Endodermal cell (in vitro differentiated cells): ENCODE measurements around the gene SFXN1. TPM values are rescaled to one million over a fixed set of nuclear protein-coding genes. Genes with fewer than 3 reads are reported as not detected.

ENCODE experiments used
- DNase-seq: peaks from one replicate; pipeline ENCODE4 v3.0.0-alpha.2; 2017
- H3K27ac ChIP-seq: 2 replicates; pipeline ENCODE4 v1.5.1; 2013; ENCODE audit warnings: mild to moderate bottlenecking, low read depth, low read length, moderate library complexity
- H3K27me3 ChIP-seq: 2 replicates; pipeline ENCODE4 v1.6.1; 2013; ENCODE audit warnings: mild to moderate bottlenecking, low read length, moderate library complexity; ENCODE audit not compliant: insufficient read depth, control insufficient read depth, poor library complexity, severe bottlenecking
- H3K36me3 ChIP-seq: 2 replicates; pipeline ENCODE4 v1.7.0; 2013; ENCODE audit warnings: mild to moderate bottlenecking, low read length, moderate library complexity; ENCODE audit not compliant: control insufficient read depth, insufficient read depth
- H3K4me1 ChIP-seq: one replicate; pipeline ENCODE4 v1.7.0; 2013; ENCODE audit warnings: low read length; ENCODE audit not compliant: control insufficient read depth, insufficient read depth
- H3K4me3 ChIP-seq: 2 replicates; pipeline ENCODE4 v1.5.1; 2013; ENCODE audit warnings: mild to moderate bottlenecking, low read length, moderate library complexity
- H3K9ac ChIP-seq: 2 replicates; pipeline ENCODE4 v1.6.1; 2013; ENCODE audit warnings: mild to moderate bottlenecking, low read length, moderate library complexity; ENCODE audit not compliant: poor library complexity, severe bottlenecking; ENCODE audit errors: extremely low read depth
- H3K9me3 ChIP-seq: 2 replicates; pipeline ENCODE4 v1.6.1; 2013; ENCODE audit warnings: mild to moderate bottlenecking, low read length, moderate library complexity; ENCODE audit not compliant: control insufficient read depth
- H3K27ac Mint-ChIP-seq: 2 replicates; pipeline ENCODE4 v1.8.0; 2020; ENCODE audit warnings: mixed read lengths
- H3K27me3 Mint-ChIP-seq: 2 replicates; pipeline ENCODE4 v1.8.0; 2021; ENCODE audit warnings: mild to moderate bottlenecking, mixed read lengths; ENCODE audit not compliant: insufficient read depth
- H3K36me3 Mint-ChIP-seq: 2 replicates; pipeline ENCODE4 v1.8.0; 2020; ENCODE audit warnings: low read depth, mixed read lengths
- H3K4me1 Mint-ChIP-seq: 2 replicates; pipeline ENCODE4 v1.8.0; 2020; ENCODE audit warnings: mixed read lengths
- H3K4me3 Mint-ChIP-seq: 2 replicates; pipeline ENCODE4 v1.8.0; 2020; ENCODE audit warnings: mild to moderate bottlenecking, moderate library complexity, mixed read lengths
- H3K9me3 Mint-ChIP-seq: 2 replicates; pipeline ENCODE4 v1.8.0; 2020; ENCODE audit warnings: mild to moderate bottlenecking, mixed read lengths
- WGBS, 2 experiments: methylation state at CpG; one replicate each; pipeline versions ENCODE4 v1.1.5 to v1.1.7; 2013; ENCODE audit warnings: missing lambda C conversion rate in 2 of 2, mixed read lengths in 1 of 2; ENCODE audit not compliant: insufficient coverage in 1 of 2, insufficient read length in 1 of 2; 5-methylcytosine and 5-hydroxymethylcytosine counted together
- total RNA-seq, 2 donors: library from RNA; stranded (reverse); fragmentation: NEBNext Ultra II Directional in 1 of 2; extraction: Animal tissue kit (Norgen Biotek cat#: 25700) in 1 of 2; gene quantifications; 2 replicates in 1 of 2; 3 replicates in 1 of 2; pipeline ENCODE4 v1.2.1, GENCODE V29; 2021
- TF ChIP-seq, protein P1 (sequence below): fragments of 200-600 bp; sonication (generic); conservative IDR thresholded peaks from 2 replicates; pipeline ENCODE4 v1.5.0; 2021; ENCODE audit warnings: antibody characterized with exemption, mild to moderate bottlenecking

Gene SFXN1
- total RNA-seq, 2 donors from 2014 or later = 122 to 154 TPM

DNA sequence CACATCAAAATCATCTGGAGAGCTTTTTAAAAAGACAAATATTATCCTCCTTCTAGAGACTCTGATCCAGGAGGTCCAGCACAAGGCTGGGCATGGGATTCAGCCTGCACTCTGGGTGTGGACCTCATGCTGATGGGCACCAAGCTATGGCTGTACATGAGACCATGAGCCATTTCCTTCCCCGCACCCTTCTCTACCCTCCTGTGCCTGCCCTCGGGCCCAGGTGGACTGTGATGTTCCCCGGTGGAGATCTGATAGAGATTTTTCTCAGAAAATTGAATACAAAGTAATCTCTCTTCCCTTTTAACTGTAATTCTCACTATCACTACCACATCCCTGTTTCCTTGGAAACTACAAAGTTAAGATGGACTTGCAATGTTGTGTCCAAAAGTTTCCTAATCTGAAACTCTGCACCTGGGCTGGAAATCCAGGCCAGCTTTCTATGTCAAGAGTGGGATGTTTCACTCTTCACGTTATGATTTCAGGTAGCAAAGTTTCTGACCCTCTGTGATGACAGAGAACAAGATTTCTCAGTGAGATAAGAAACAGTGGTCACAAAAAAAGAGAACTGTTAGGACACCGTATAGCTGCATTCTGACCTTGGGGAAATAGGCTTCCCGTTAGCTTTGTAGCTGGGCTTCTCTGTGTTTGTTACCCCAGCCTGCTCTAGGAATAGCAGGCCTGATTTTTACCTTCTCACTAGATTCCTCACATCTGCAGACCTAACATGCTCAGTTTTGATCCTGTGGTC, 11.5 kb downstream of the SFXN1 start:
- H3K9ac ChIP-seq = no peak overlapping the region
- H3K27me3 ChIP-seq = no peaks in the 10 kb centered on the region
- peaks cover 83% of the 10 kb centered on the region for H3K36me3 ChIP-seq
- no peak for DNase-seq
- no peak overlapping the region for H3K4me3 ChIP-seq
- Mint-ChIP-seq H3K9me3 (no peaks in the 10 kb centered on the region), H3K27me3 (no peaks in the 10 kb centered on the region), H3K36me3 (peaks cover 67% of the 10 kb centered on the region), H3K27ac (no peak overlapping the region), H3K4me3 (no peak overlapping the region), H3K4me1 (peaks cover 15% of the 10 kb centered on the region)
- no peaks in the 10 kb centered on the region for H3K4me1 ChIP-seq
- H3K27ac ChIP-seq = no peak overlapping the region
- no peaks in the 10 kb centered on the region for H3K9me3 ChIP-seq
- WGBS, 2 experiments = 96 to 99% methylated on average over 5 to 6 of the region's 6 CpGs
- TF ChIP-seq, protein P1, sequence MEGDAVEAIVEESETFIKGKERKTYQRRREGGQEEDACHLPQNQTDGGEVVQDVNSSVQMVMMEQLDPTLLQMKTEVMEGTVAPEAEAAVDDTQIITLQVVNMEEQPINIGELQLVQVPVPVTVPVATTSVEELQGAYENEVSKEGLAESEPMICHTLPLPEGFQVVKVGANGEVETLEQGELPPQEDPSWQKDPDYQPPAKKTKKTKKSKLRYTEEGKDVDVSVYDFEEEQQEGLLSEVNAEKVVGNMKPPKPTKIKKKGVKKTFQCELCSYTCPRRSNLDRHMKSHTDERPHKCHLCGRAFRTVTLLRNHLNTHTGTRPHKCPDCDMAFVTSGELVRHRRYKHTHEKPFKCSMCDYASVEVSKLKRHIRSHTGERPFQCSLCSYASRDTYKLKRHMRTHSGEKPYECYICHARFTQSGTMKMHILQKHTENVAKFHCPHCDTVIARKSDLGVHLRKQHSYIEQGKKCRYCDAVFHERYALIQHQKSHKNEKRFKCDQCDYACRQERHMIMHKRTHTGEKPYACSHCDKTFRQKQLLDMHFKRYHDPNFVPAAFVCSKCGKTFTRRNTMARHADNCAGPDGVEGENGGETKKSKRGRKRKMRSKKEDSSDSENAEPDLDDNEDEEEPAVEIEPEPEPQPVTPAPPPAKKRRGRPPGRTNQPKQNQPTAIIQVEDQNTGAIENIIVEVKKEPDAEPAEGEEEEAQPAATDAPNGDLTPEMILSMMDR = no peak

DNA sequence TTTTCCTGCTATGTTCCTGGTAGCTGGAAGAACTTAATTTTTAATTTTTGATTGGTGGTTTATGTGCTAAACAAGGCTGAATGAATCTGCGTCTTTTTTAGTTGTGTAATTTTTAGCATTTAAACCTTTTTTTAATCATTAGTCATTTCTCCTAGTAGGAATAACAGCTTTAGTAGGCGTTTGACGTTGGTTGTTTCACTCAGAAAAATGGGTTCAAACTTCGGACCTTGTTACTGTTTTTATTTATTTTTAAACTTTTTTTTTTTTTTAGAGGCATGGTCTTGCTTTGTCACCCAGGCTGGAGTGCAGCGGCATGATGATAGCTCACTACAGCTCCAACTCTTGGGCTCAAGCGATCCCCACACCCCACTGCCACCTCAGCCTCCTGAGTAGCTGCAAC, 12.9 kb downstream of the SFXN1 start:
- Mint-ChIP-seq H3K4me1 (peaks cover 13% of the 10 kb centered on the region), H3K9me3 (no peaks in the 10 kb centered on the region), H3K27ac (no peak overlapping the region), H3K27me3 (no peaks in the 10 kb centered on the region), H3K36me3 (peaks cover 68% of the 10 kb centered on the region), H3K4me3 (no peak overlapping the region)
- H3K9me3 ChIP-seq = no peaks in the 10 kb centered on the region
- DNase-seq = no peak
- no peak overlapping the region for H3K9ac ChIP-seq
- H3K36me3 ChIP-seq = peaks cover 81% of the 10 kb centered on the region
- H3K27me3 ChIP-seq = no peaks in the 10 kb centered on the region
- H3K4me1 ChIP-seq = no peaks in the 10 kb centered on the region
- no peak overlapping the region for H3K27ac ChIP-seq
- TF ChIP-seq, protein P1 = no peak
- no peak overlapping the region for H3K4me3 ChIP-seq
- 84 to 100% methylated on average over 5 to 6 of the region's 6 CpGs for WGBS, 2 experiments

DNA sequence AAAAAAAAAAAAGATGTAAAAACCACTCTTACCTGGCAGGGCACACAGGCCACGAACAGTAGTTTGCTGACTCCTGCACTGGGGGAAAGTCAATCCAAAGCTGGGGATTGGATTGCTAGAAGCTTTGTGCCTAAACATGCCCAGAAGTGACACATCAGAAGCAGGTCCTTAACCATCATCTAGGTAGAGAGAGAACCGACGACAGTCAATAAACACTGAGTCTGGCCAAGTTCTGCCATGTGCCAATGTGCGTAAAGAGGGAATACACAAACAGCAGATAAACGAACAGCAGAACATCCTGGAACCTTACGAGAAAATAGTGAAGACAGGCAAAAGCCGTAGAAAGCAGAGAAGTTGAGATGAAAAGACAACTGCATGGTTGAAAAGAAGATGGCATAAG, 14.9 kb downstream of the SFXN1 start:
- H3K4me1 Mint-ChIP-seq = no peaks in the 10 kb centered on the region
- DNase-seq = no peak
- Histone ChIP-seq H3K4me3 (no peak overlapping the region), H3K27me3 (no peaks in the 10 kb centered on the region), H3K36me3 (peaks cover 91% of the 10 kb centered on the region), H3K9ac (no peak overlapping the region), H3K9me3 (no peaks in the 10 kb centered on the region), H3K27ac (no peak overlapping the region), H3K4me1 (no peaks in the 10 kb centered on the region)
- no peak overlapping the region for H3K27ac Mint-ChIP-seq
- 96% methylated on average over 7 of the region's 7 CpGs for WGBS, 2 experiments
- no peaks in the 10 kb centered on the region for H3K9me3 Mint-ChIP-seq
- H3K4me3 Mint-ChIP-seq = no peak overlapping the region
- TF ChIP-seq, protein P1 = no peak
- no peaks in the 10 kb centered on the region for H3K27me3 Mint-ChIP-seq
- peaks cover 72% of the 10 kb centered on the region for H3K36me3 Mint-ChIP-seq
